A172 (cell line): ENCODE results near the gene ZFP36L2. TPM values are rescaled to one million over a fixed set of nuclear protein-coding genes. Genes with fewer than 3 reads are reported as not detected.

ENCODE experiments used
- DNase-seq: peaks from one replicate; pipeline ENCODE4 v3.0.0-alpha.2; 2015; ENCODE audit warnings: low spot score
- total RNA-seq: library from RNA; depleted of rRNA; stranded (reverse); fragments of >200 nt; shearing (Covaris generic); gene quantifications from 2 replicates; pipeline ENCODE4 v1.2.3, GENCODE V29; 2014

ZFP36L2 gene
- total RNA-seq, 1 experiment from 2014 or later, result 1.4 TPM

GRCh38 chr2:43186321-43186678 lies 40.1 kb downstream of the ZFP36L2 start:
- DNase-seq, result no peak

GRCh38 chr2:43185146-43185545 lies 41.3 kb downstream of the ZFP36L2 start:
- DNase-seq, result no peak

- DNase-seq, result peak; percentile 70
These were observed 42.0 kb downstream of the ZFP36L2 start for GRCh38 chr2:43184339-43184895.

GRCh38 chr2:43183743-43184142 lies 42.7 kb downstream of the ZFP36L2 start:
- DNase-seq, result no peak

- DNase-seq, result no peak
These were observed 45.5 kb downstream of the ZFP36L2 start for GRCh38 chr2:43180897-43181296.

- DNase-seq, result no peak
These were observed 46.5 kb downstream of the ZFP36L2 start for GRCh38 chr2:43179942-43180341.

- DNase-seq, result peak; percentile 85
These were observed 47.5 kb downstream of the ZFP36L2 start for GRCh38 chr2:43178602-43179542.

GRCh38 chr2:43178055-43178598 lies 48.3 kb downstream of the ZFP36L2 start:
- DNase-seq, result no peak

GRCh38 chr2:43176449-43176848 lies 50.0 kb downstream of the ZFP36L2 start:
- no peak for DNase-seq

GRCh38 chr2:43175876-43176275 lies 50.5 kb downstream of the ZFP36L2 start:
- DNase-seq, result no peak

- peak; percentile 33 for DNase-seq
These were observed 51.4 kb downstream of the ZFP36L2 start for GRCh38 chr2:43175020-43175441.

- no peak for DNase-seq
These were observed 52.0 kb downstream of the ZFP36L2 start for GRCh38 chr2:43174368-43174916.
